GM12872 (cell line): ENCODE results near the gene CCDC152.

Experiments
- CTCF ChIP-seq: IDR thresholded peaks from 3 replicates; pipeline ENCODE4 v1.5.1; 2011; ENCODE audit warnings: low read depth, mild to moderate bottlenecking, low read length, moderate library complexity; ENCODE audit not compliant: insufficient read depth

CCDC152 gene

GRCh38 chr5:42761791-42762190, 5.2 kb downstream of the CCDC152 start:
- TF ChIP-seq CTCF, result no peak

- peak; percentile 39; the same call in 1 of the 3 replicates for TF ChIP-seq CTCF
Measured at GRCh38 chr5:42767491-42768105, 11.0 kb downstream of the CCDC152 start.

- no peak for TF ChIP-seq CTCF
Measured at GRCh38 chr5:42768106-42768504, 11.5 kb downstream of the CCDC152 start.

GRCh38 chr5:42770003-42770402, 13.4 kb downstream of the CCDC152 start:
- no peak for TF ChIP-seq CTCF

- no peak for TF ChIP-seq CTCF
Measured at GRCh38 chr5:42772265-42772993, 15.8 kb downstream of the CCDC152 start.

GRCh38 chr5:42779083-42779482, 22.5 kb downstream of the CCDC152 start:
- TF ChIP-seq CTCF, result no peak

- TF ChIP-seq CTCF, result no peak
Measured at GRCh38 chr5:42781584-42781983, 25.0 kb downstream of the CCDC152 start.
